Activated CD4-positive, alpha-beta T cell treated with anti-CD3 and anti-CD28 coated beads, Interleukin-2, amount 10 ng/mL, durations not matched to agents 7 days and 5 days (primary cell): Measurements from ENCODE around the gene SETD5. TPM values are rescaled to one million over a fixed set of nuclear protein-coding genes. Genes with fewer than 3 reads are reported as not detected.

Experiments used
- CTCF ChIA-PET: fragments of 350-600 bp; sonication (Branson Sonifier 250); formaldehyde crosslinking; loops from one replicate; lab custom pipeline; 2021; ENCODE audit warnings: antibody characterized with exemption; lab: Charles Lee
- POLR2A ChIA-PET: fragments of 350-600 bp; sonication (Branson Sonifier 250); formaldehyde crosslinking; loops from one replicate; lab custom pipeline; 2021; ENCODE audit warnings: antibody characterized with exemption; lab: Charles Lee
- DNase-seq: peaks from one replicate; pipeline ENCODE4 v3.0.0-alpha.2; 2020
- H3K27ac Mint-ChIP-seq: one replicate; pipeline ENCODE4 v1.8.0; 2021; ENCODE audit warnings: mild to moderate bottlenecking, moderate library complexity, mixed read lengths
- H3K27me3 Mint-ChIP-seq: one replicate; pipeline ENCODE4 v1.8.0; 2021; ENCODE audit warnings: mixed read lengths
- H3K36me3 Mint-ChIP-seq: one replicate; pipeline ENCODE4 v1.8.0; 2021; ENCODE audit warnings: low read depth, mixed read lengths
- H3K4me1 Mint-ChIP-seq: one replicate; pipeline ENCODE4 v1.8.0; 2021; ENCODE audit warnings: mixed read lengths
- H3K4me3 Mint-ChIP-seq: one replicate; pipeline ENCODE4 v1.8.0; 2021; ENCODE audit warnings: mild to moderate bottlenecking, moderate library complexity, mixed read lengths
- H3K9me3 Mint-ChIP-seq: one replicate; pipeline ENCODE4 v1.8.0; 2021; ENCODE audit warnings: mixed read lengths
- total RNA-seq, 2 experiments: library from RNA; stranded (reverse); gene quantifications; one replicate each; pipeline ENCODE4 v1.2.3, GENCODE V29; 2021

SETD5 gene
- total RNA-seq, 2 experiments from 2014 or later = 111 to 129 TPM

- CTCF ChIA-PET = interaction anchor here (0.8 kb wide), 1 partner anchor 24 kb away, joined by 4 read pairs; no protein-coding TSS in a partner anchor
- Mint-ChIP-seq H3K36me3 (no peaks in the 10 kb centered on the region), H3K4me3 (no peak overlapping the region), H3K27me3 (peaks cover 17% of the 10 kb centered on the region), H3K27ac (no peak overlapping the region), H3K4me1 (no peaks in the 10 kb centered on the region), H3K9me3 (no peaks in the 10 kb centered on the region)
- DNase-seq = no peak
- POLR2A ChIA-PET = no interaction called here
These were observed 99.5 kb downstream of the SETD5 start for GRCh38 chr3:9496893-9497292.

- Mint-ChIP-seq H3K36me3 (no peaks in the 10 kb centered on the region), H3K4me1 (no peaks in the 10 kb centered on the region), H3K4me3 (no peak overlapping the region), H3K9me3 (no peaks in the 10 kb centered on the region), H3K27ac (no peak overlapping the region), H3K27me3 (peaks cover 17% of the 10 kb centered on the region)
- ChIA-PET POLR2A (no interaction called here), CTCF (interaction anchor here (1.0 kb wide), 1 partner anchor 13 kb away, joined by 3 read pairs; no protein-coding TSS in a partner anchor)
- DNase-seq = no peak
These were observed 100.6 kb downstream of the SETD5 start for GRCh38 chr3:9497821-9498565.

DNA sequence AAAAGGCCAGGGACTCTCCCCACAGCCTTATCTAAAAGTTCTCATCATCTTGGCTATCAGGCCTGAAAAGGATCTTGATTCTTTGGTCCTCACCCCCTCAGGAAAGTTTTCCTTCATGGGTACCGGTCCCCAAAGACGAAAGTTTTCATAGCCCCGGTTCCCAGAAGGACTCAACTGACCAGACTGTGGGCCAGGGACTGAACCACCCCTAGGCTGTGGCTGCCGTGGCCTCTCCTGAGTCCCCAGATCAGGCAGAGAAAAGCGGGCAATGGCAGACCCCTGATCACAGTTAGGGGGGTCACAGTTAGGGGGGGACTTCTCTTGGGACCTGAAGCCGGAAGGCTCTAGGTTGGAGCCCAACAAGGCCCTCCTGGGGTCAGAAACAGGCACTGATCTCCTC lies 101.4 kb downstream of the SETD5 start:
- H3K9me3 Mint-ChIP-seq = no peaks in the 10 kb centered on the region
- ChIA-PET CTCF (no interaction called here), POLR2A (no interaction called here)

GRCh38 chr3:9499455-9500107 lies 102.2 kb downstream of the SETD5 start:
- no peaks in the 10 kb centered on the region for H3K9me3 Mint-ChIP-seq
- CTCF ChIA-PET = interaction anchor here (0.5 kb wide), 1 partner anchor 617 kb away, joined by 3 read pairs; no protein-coding TSS in a partner anchor
- POLR2A ChIA-PET = no interaction called here
- H3K27me3 Mint-ChIP-seq = peaks cover 19% of the 10 kb centered on the region
- no peaks in the 10 kb centered on the region for H3K4me1 Mint-ChIP-seq
- H3K36me3 Mint-ChIP-seq = no peaks in the 10 kb centered on the region
- H3K4me3 Mint-ChIP-seq = no peak overlapping the region
- H3K27ac Mint-ChIP-seq = no peak overlapping the region
- no peak for DNase-seq

More for the DNA sequence above, 101.4 kb downstream of the SETD5 start:
- DNase-seq = no peak
- H3K4me3 Mint-ChIP-seq = no peak overlapping the region
- H3K36me3 Mint-ChIP-seq = no peaks in the 10 kb centered on the region
- no peak overlapping the region for H3K27ac Mint-ChIP-seq
- peaks cover 19% of the 10 kb centered on the region for H3K27me3 Mint-ChIP-seq
- H3K4me1 Mint-ChIP-seq = no peaks in the 10 kb centered on the region

- ChIA-PET POLR2A (no interaction called here), CTCF (interaction anchor here (0.6 kb wide), 3 partner anchors 24 to 1889 kb away, joined by 3 read pairs; no protein-coding TSS in a partner anchor)
- H3K9me3 Mint-ChIP-seq = no peaks in the 10 kb centered on the region
- no peaks in the 10 kb centered on the region for H3K36me3 Mint-ChIP-seq
- H3K4me1 Mint-ChIP-seq = no peaks in the 10 kb centered on the region
- peak; percentile 73 for DNase-seq
- peaks cover 19% of the 10 kb centered on the region for H3K27me3 Mint-ChIP-seq
- H3K4me3 Mint-ChIP-seq = no peak overlapping the region
- no peak overlapping the region for H3K27ac Mint-ChIP-seq
These were observed 103.0 kb downstream of the SETD5 start for GRCh38 chr3:9500108-9501050.

DNA sequence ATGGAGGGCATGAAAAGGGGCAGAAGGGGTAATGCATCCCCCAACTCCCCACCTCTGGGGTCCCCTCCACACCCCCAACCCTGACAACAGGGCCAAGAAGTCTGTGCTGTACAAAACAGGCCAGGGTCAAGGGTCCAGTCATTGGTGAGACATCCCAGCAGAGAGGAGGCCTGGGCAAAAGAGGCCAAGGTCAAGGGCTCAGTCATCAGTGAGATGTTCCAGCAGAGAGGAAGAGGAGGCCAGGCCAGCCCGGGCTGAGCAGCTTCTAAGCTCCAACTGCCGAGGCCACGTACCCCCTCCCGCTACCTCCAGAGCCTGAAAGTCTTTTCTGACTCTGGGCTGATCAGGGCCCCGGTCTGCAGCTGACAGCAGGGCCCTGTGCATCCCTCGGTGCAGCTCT lies 103.8 kb downstream of the SETD5 start:
- Mint-ChIP-seq H3K36me3 (no peaks in the 10 kb centered on the region), H3K27ac (no peak overlapping the region), H3K4me1 (no peaks in the 10 kb centered on the region), H3K9me3 (no peaks in the 10 kb centered on the region), H3K27me3 (peaks cover 19% of the 10 kb centered on the region), H3K4me3 (no peak overlapping the region)
- no peak for DNase-seq
- ChIA-PET CTCF (interaction anchor here (0.6 kb wide), 4 partner anchors 25 to 1888 kb away, joined by 3 to 4 read pairs (median 3); no protein-coding TSS in a partner anchor), POLR2A (no interaction called here)

DNA sequence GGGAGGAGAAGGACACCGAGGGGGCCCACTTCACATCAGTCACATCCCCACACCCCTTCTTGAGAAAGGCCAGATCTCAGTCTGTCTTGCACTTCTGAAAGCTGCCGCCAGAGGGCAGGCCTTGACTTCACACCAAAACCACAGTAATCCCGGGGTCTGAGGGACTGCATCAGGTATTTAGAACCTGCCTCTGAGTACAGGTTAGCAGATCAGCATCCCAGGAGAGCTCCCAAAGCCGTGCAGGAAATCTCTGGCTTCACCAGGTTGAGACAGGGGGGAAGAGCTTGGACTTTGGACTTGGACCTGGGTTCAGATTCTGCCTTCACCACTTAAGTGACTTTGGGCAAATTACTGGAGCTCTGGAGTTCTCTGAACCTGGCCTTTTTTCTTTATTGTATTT lies 105.9 kb downstream of the SETD5 start:
- peak; percentile 78 for DNase-seq
- H3K27me3 Mint-ChIP-seq = peaks cover 23% of the 10 kb centered on the region

DNA sequence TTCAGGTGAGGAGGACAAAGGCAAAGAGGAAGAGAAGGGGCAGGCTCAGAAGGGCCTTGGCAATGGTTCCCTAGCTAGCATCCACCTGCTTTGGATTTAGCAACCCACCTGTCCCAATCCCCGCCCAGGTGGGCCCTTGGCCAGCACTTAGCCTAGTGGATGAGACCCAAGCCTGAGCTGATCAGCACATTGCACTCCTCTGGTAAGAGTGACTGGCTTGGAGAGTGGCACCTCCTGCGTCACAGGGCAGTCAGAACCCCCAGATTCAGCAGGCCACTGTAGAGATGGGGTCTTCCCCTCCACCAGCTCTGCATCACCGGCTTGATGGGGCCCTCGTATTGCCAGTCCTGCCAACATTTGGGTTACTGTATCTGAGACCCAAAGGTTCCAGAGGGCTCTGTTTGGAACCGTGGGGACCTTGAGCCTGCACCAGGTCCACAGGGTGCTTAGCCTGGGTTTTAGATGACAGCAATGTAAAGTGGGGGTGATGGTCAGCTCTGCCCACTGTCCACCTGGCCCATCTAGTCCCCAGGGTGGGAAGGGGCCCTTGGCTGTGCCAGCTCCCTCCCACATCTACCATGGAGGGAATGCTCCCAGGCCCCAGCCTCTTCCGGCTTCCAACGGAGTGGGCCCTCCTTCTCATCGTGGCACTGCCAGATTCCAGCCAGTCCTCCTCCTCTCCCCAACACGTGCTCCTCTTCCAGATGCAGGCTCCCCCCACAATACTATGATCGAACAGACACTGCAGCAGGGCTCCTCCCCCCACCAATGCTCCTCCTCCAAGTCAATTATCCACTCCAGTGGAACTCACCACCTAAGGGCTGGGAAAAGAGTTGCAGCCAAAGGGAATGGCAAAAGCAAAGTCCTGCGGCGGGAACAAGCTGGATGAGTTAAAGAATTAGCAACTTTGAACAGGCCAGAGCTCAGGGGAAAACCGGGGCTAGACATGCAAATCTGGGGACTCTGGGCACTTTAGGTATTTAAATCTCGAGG lies 110.5 kb downstream of the SETD5 start:
- Mint-ChIP-seq H3K27me3 (peaks cover 17% of the 10 kb centered on the region), H3K9me3 (no peaks in the 10 kb centered on the region), H3K4me1 (no peaks in the 10 kb centered on the region), H3K27ac (no peak overlapping the region), H3K36me3 (no peaks in the 10 kb centered on the region), H3K4me3 (no peak overlapping the region)
- CTCF ChIA-PET = interaction anchor here (0.5 kb wide), 1 partner anchor 9 kb away, joined by 3 read pairs; no protein-coding TSS in a partner anchor
- POLR2A ChIA-PET = no interaction called here
- no peak for DNase-seq

More for the DNA sequence above, 105.9 kb downstream of the SETD5 start:
- CTCF ChIA-PET = interaction anchor here (0.7 to 1.3 kb wide), 7 partner anchors 9 to 819 kb away, joined by 3 to 5 read pairs (median 3); no protein-coding TSS in a partner anchor
- H3K36me3 Mint-ChIP-seq = no peaks in the 10 kb centered on the region
- no peaks in the 10 kb centered on the region for H3K4me1 Mint-ChIP-seq
- no peak overlapping the region for H3K4me3 Mint-ChIP-seq
- POLR2A ChIA-PET = no interaction called here
- H3K27ac Mint-ChIP-seq = no peak overlapping the region
- H3K9me3 Mint-ChIP-seq = no peaks in the 10 kb centered on the region

DNA sequence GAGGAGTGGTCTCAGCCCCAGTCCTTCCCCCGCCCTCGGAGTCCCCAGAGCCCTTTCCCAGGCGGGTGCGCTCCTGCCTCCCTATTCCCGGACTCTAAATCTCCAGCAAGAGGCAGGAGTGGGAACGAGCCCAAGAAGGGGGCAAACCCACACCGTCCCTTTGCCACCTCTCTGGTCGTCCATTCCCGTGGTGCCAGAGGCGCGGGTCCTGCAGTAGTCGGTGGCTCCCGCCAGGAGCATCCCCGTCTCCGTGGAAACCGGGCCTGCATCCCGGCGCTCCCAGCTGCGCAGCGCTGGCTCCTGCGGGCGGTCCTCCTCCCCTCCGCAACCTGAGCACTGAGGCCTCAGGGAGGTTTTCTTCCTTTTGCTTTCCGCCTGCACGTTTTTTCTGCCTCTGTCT lies 111.4 kb downstream of the SETD5 start:
- Mint-ChIP-seq H3K36me3 (no peaks in the 10 kb centered on the region), H3K27me3 (peaks cover 14% of the 10 kb centered on the region), H3K4me3 (no peak overlapping the region), H3K9me3 (no peaks in the 10 kb centered on the region), H3K4me1 (no peaks in the 10 kb centered on the region), H3K27ac (no peak overlapping the region)
- POLR2A ChIA-PET = no interaction called here
- CTCF ChIA-PET = no interaction called here
- no peak for DNase-seq

DNA sequence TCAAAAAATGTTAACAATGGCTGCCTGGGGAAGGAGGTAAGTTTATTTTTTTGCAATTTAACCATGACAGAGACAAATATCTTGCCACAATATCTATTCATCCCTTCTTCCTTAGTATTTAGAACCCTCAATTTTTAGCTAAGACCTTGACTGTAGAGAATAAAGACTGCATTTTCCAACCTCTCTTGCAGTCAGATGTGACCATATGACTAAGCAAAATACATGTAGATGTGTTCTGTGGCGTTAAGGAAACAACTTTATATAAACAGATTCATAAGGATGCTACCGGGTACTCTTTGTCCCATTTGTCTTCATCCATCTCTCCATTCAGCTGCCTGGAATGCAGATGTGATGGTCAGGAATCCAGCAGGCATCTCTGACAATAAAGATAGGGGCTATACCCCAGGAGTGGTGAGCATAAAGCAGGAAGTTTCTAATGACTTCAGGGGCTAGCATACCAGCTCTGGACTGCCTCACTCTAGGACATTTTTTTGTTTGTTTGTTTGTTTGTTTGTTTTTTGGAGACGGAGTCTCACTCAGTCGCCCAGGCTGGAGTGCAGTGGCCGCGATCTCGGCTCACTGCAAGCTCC lies 115.1 kb downstream of the SETD5 start:
- Mint-ChIP-seq H3K27me3 (peaks cover 16% of the 10 kb centered on the region), H3K36me3 (no peaks in the 10 kb centered on the region), H3K4me1 (no peaks in the 10 kb centered on the region), H3K4me3 (no peak overlapping the region), H3K27ac (no peak overlapping the region), H3K9me3 (no peaks in the 10 kb centered on the region)
- POLR2A ChIA-PET = no interaction called here
- CTCF ChIA-PET = interaction anchor here (0.8 to 1.0 kb wide), 2 partner anchors 9 to 70 kb away, joined by 3 read pairs; no protein-coding TSS in a partner anchor
- DNase-seq = no peak

DNA sequence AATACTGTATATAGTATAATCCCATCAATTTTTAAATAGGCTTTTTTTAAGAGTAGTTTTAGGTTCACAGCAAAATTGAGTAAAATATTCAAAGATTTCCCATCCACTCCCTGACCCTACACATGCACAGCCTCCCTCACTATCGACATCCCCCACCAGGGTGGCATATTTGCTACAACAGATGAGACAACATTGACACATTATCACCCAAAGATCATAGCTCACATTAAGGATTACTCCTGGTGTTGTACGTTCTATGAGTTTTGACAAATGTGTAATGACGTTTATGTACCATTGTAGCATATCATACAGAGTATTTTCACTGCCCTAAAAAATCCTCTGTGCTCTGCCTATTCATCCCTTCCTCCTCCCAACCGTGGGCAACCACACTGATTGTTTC lies 116.9 kb downstream of the SETD5 start:
- H3K4me1 Mint-ChIP-seq = no peaks in the 10 kb centered on the region
- POLR2A ChIA-PET = no interaction called here
- CTCF ChIA-PET = no interaction called here
- no peak overlapping the region for H3K27ac Mint-ChIP-seq
- peaks cover 11% of the 10 kb centered on the region for H3K27me3 Mint-ChIP-seq
- H3K4me3 Mint-ChIP-seq = no peak overlapping the region
- no peaks in the 10 kb centered on the region for H3K9me3 Mint-ChIP-seq
- no peak for DNase-seq
- no peaks in the 10 kb centered on the region for H3K36me3 Mint-ChIP-seq
